ENCODE data around the gene MEAF6. TPM values are rescaled to one million over a fixed set of nuclear protein-coding genes. Genes with fewer than 3 reads are reported as not detected.

The MEAF6 gene
- total and polyA plus RNA-seq, 8 donors, result 47.7 to 94.7 (median 85.5) TPM

DNA sequence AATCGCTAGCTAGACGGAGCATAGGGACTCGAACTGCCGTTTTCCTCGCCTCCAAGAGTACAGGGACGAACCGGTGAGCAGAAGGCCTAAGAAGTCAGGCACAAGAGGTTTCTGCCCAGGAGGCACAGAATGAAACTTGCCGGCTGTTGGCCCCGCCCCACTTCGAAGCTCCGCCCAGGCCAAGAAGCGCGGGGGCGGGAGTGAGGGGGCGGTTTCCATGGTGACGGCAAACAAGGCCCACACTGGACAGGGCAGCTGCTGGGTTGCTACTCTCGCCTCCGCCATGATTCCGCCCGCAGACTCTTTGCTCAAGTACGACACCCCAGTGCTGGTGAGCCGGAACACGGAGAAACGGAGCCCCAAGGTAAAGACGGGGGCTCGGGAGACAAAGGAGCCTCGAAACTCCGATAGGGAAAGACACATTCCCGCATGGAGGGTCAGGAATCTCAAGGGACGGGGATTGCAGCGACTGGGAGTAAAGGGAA is 42.2 kb upstream of the MEAF6 start, which contains the start of gene DNALI1:
Gene DNALI1, plus strand, starts transcription at position 229 of the 485 bp plus-strand sequence. Its CDS starts 55 bp downstream, at position 284.
- Histone ChIP-seq H3K4me1 (peaks cover 10 to 35% of the 10 kb centered on the region in 2 donors), H3K9me3 (no peaks in the 10 kb centered on the region), H3K36me3 (peaks cover 0 to 8% of the 10 kb centered on the region in 2 donors), H3K4me3 (peak within 1 kb of the TSS; percentile 30 to 38), H3K27ac (peak within 1 kb of the TSS; percentile 9 to 80), H3K27me3 (no peaks in the 10 kb centered on the region)
- TF ChIP-seq, protein P1, sequence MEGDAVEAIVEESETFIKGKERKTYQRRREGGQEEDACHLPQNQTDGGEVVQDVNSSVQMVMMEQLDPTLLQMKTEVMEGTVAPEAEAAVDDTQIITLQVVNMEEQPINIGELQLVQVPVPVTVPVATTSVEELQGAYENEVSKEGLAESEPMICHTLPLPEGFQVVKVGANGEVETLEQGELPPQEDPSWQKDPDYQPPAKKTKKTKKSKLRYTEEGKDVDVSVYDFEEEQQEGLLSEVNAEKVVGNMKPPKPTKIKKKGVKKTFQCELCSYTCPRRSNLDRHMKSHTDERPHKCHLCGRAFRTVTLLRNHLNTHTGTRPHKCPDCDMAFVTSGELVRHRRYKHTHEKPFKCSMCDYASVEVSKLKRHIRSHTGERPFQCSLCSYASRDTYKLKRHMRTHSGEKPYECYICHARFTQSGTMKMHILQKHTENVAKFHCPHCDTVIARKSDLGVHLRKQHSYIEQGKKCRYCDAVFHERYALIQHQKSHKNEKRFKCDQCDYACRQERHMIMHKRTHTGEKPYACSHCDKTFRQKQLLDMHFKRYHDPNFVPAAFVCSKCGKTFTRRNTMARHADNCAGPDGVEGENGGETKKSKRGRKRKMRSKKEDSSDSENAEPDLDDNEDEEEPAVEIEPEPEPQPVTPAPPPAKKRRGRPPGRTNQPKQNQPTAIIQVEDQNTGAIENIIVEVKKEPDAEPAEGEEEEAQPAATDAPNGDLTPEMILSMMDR (IDR thresholded peaks at IDR 0.05), result no peak
- DNase-seq, result peak; percentile 82 to 95 (median 89)
- peak; percentile 96 for ATAC-seq
- intact Hi-C loops (cut with DNase I), result no loop called here

DNA sequence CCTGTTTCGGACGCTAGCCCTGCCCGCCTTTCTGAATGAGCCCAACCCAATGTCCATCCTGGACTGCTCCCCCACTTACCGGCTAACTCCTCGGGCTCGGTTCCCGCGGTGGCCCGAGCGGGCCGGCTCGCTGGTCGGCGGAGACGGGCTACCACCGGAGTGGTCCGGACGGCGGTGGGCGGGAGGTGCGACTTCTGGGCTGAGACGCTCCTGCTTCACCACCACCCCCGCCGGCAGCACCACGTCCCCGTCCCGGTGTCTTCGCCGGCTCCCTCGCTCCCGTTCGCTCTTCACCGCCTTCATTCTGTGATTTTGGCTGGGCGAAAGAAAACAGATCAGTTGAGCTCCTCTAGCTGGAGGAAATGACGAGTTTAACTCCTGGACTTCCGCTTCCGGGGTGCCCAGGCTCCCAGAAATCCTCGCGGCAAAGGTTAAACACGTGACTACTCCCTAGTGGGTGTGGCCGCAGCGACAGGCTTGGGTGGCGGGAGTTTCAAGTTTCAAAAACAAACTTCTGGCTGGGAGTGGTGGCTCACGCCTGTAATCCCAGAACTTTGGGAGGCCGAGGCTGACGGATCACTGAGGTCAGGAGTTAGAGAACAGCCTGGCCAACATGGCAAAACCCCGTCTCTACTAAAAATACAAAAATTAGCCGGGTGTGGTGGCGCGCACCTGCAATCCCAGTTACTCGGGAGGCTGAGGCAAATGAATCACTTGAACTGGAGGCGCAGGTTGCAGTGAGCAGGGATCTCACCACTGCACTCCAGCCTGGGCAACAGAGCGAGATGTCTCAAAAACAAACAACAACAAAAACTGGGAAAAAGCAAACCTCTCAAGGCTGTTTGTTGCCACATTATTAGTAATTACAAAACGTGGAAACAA is 39.6 kb upstream of the MEAF6 start, which contains the start of gene SNIP1:
Gene SNIP1, minus strand, starts transcription at position 367 of the 882 bp plus-strand sequence. Its CDS starts 64 bp downstream, at position 303.
- H3K27me3 ChIP-seq, result no peaks in the 10 kb centered on the region
- peaks cover 0 to 34% of the 10 kb centered on the region in 2 donors for H3K36me3 ChIP-seq
- H3K27ac ChIP-seq, result peak within 1 kb of the TSS; percentile 82 to 86
- ATAC-seq, result peak; percentile 91
- intact Hi-C loops (cut with DNase I), result no loop called here
- H3K4me1 ChIP-seq, result peaks cover 10 to 43% of the 10 kb centered on the region in 2 donors
- peak within 1 kb of the TSS; percentile 67 to 98 for H3K4me3 ChIP-seq
- H3K9me3 ChIP-seq, result no peaks in the 10 kb centered on the region
- TF ChIP-seq, protein P1 (IDR thresholded peaks at IDR 0.05), result no peak
- peak; percentile 87 to 94 (median 92) for DNase-seq

DNA sequence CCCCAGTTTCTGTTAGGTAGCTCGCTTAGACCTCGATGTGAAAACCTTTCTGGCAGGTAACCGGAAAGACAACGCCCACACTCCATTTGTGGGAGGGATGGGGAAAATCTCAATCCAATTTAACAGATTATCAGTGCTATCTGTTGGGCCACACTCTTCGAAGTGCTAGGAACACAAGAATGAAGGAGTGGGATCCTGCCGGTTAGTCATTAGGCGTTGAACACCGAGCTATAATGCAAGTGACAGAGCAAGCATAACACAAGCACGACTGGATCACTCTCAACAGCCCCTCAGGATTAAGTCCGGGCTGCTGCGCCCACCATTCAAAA is 39.0 kb upstream of the MEAF6 start:
- H3K9me3 ChIP-seq, result no peaks in the 10 kb centered on the region
- peak overlapping the region; percentile 67 to 98 for H3K4me3 ChIP-seq
- peak overlapping the region; percentile 82 to 86 for H3K27ac ChIP-seq
- ATAC-seq (no peak), DNase-seq (no peak)
- intact Hi-C loops (cut with DNase I), result no loop called here
- no peaks in the 10 kb centered on the region for H3K27me3 ChIP-seq
- peaks cover 10 to 43% of the 10 kb centered on the region in 2 donors for H3K4me1 ChIP-seq
- TF ChIP-seq, protein P1 (IDR thresholded peaks at IDR 0.05), result no peak
- H3K36me3 ChIP-seq, result peaks cover 0 to 40% of the 10 kb centered on the region in 2 donors

DNA sequence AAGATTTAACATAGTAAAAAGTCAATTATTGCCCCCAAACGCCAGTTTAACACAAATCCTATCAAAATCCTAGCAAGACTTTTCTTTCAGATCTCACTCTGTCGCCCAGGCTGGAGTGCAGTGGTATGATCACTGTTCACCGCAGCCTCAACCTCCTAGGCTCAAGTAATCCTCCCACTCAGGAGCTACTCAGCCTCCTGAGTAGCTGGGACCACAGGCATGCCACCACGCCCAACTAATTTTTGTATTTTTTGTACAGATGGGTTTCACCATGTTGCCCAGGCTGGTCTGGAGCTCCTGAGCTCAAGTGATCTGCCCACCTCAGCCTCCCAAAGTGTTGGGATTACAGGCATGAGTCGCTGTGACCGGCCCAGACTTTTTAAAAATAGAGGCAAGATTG is 34.8 kb upstream of the MEAF6 start:
- TF ChIP-seq, protein P1 (IDR thresholded peaks at IDR 0.05), result no peak
- Histone ChIP-seq H3K27ac (no peak overlapping the region), H3K9me3 (no peaks in the 10 kb centered on the region), H3K27me3 (no peaks in the 10 kb centered on the region), H3K4me1 (peaks cover 10 to 29% of the 10 kb centered on the region in 2 donors), H3K4me3 (no peak overlapping the region), H3K36me3 (peaks cover 0 to 80% of the 10 kb centered on the region in 2 donors)
- no peak for ATAC-seq
- DNase-seq, result no peak
- intact Hi-C loops (cut with DNase I), result no loop called here

DNA sequence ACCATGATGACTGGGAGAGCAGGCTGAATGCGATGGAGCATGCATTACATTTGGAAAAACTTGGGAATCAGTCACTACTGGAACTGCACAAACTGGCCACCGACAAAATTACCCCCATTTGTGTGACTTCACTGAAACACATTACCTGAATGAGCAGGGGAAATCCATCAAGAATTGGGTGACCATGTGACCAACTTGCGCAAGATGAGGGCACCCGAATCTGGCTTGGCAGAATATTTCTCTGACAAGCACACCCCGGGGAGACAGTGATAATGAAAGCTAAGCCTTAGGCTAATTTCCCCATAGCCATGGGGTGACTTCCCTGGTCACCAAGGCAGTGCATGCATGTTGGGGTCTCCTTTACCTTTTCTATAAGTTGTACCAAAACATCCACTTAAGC is 30.5 kb upstream of the MEAF6 start:
- TF ChIP-seq, protein P1 (IDR thresholded peaks at IDR 0.05), result no peak
- intact Hi-C loops (cut with DNase I), result no loop called here
- DNase-seq, result no peak
- Histone ChIP-seq H3K27ac (no peak overlapping the region), H3K4me1 (no peaks in the 10 kb centered on the region), H3K4me3 (no peak overlapping the region), H3K9me3 (no peaks in the 10 kb centered on the region), H3K27me3 (no peaks in the 10 kb centered on the region), H3K36me3 (peaks cover 0 to 94% of the 10 kb centered on the region in 2 donors)
- no peak for ATAC-seq

All from left lung (tissue), 10 donors.